Esophagus squamous epithelium (tissue), 4 donors: ENCODE data around the gene ID2.

Experiments
- POLR2A ChIP-seq, 4 donors: fragments of 450-650 bp; IDR thresholded peaks; one replicate each; pipeline ENCODE4 v1.6.1; 2017; ENCODE audit warnings: antibody characterized with exemption in 4 of 4, mild to moderate bottlenecking in 4 of 4, moderate library complexity in 3 of 4
- TF ChIP-seq, protein P1 (sequence below), 6 experiments: fragments of 450-650 bp in 4 of 6; fragments of 200-600 bp in 2 of 6; sonication (generic) in 2 of 6; IDR thresholded peaks; one replicate each; pipeline ENCODE4 v1.5.1; 2016 to 2019; ENCODE audit warnings: antibody characterized with exemption in 6 of 6, mild to moderate bottlenecking in 4 of 6, moderate library complexity in 4 of 6

DNA sequence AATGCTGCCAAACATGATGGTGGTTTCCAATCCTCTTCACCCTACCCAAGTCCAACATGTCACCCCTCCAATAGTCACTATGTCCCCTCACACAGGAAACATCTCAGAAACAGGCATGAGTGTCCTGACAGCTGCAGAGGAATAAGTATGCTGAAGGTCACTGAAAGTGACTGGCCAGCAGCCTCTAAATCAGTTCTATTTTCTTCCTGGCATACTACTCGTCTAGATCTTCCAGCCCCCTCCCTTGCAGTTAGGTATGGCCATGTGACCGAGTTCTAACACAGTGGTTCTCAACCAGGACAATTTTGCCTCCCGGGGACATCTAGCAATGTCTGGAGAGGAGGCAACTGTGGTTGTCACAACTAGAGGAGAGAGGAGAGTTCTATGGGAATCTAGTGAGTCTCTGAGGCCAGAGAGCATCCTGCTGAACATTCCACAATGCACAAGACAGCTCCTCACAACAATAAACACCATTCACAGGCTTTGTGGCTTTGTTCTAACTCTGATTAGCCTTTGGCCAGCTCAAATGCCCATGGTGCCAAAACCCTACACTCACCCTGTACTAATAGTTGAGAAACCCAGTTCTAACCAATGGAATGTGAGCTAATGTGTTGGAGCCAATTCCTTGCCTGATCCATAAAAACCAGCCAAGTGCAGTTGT is 12.6 kb upstream of the ID2 start:
- TF ChIP-seq, protein P1, sequence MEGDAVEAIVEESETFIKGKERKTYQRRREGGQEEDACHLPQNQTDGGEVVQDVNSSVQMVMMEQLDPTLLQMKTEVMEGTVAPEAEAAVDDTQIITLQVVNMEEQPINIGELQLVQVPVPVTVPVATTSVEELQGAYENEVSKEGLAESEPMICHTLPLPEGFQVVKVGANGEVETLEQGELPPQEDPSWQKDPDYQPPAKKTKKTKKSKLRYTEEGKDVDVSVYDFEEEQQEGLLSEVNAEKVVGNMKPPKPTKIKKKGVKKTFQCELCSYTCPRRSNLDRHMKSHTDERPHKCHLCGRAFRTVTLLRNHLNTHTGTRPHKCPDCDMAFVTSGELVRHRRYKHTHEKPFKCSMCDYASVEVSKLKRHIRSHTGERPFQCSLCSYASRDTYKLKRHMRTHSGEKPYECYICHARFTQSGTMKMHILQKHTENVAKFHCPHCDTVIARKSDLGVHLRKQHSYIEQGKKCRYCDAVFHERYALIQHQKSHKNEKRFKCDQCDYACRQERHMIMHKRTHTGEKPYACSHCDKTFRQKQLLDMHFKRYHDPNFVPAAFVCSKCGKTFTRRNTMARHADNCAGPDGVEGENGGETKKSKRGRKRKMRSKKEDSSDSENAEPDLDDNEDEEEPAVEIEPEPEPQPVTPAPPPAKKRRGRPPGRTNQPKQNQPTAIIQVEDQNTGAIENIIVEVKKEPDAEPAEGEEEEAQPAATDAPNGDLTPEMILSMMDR (IDR thresholded peaks at IDR 0.05) = no peak
- TF ChIP-seq POLR2A (IDR thresholded peaks at IDR 0.05) = no peak
